OCI-LY1 (cell line): ENCODE measurements around the gene SPRR2E.

ENCODE experiments used
- H2AFZ ChIP-seq: fragments of 200-600 bp; sonication (generic), shearing (Covaris generic); 2 replicates; pipeline ENCODE4 v1.6.0; 2014; ENCODE audit warnings: antibody characterized with exemption, mild to moderate bottlenecking, low read length
- H3F3A ChIP-seq: fragments of 200-600 bp; sonication (generic), shearing (Covaris generic); 2 replicates; pipeline ENCODE4 v1.6.0; 2014; ENCODE audit warnings: mild to moderate bottlenecking, antibody characterized with exemption, low read length, moderate library complexity; ENCODE audit not compliant: insufficient read depth
- H3K27ac ChIP-seq: fragments of 200-600 bp; sonication (generic); 2 replicates; pipeline ENCODE4 v1.5.1; 2014; ENCODE audit warnings: low read length, mixed run types, mild to moderate bottlenecking, low read depth; ENCODE audit not compliant: poor library complexity, severe bottlenecking
- H3K27me3 ChIP-seq: fragments of 200-600 bp; sonication (generic); 2 replicates; pipeline ENCODE4 v1.6.0; 2014; ENCODE audit warnings: antibody characterized with exemption, mild to moderate bottlenecking, low read length, moderate library complexity; ENCODE audit not compliant: insufficient read depth
- H3K36me3 ChIP-seq: fragments of 200-600 bp; sonication (generic); 2 replicates; pipeline ENCODE4 v1.6.1; 2014; ENCODE audit warnings: mild to moderate bottlenecking, antibody characterized with exemption, low read length, moderate library complexity, mixed read lengths; ENCODE audit not compliant: insufficient read depth
- H3K4me1 ChIP-seq: fragments of 200-600 bp; sonication (generic); 2 replicates; pipeline ENCODE4 v1.5.1; 2014; ENCODE audit warnings: mild to moderate bottlenecking, low read length, moderate library complexity; ENCODE audit not compliant: insufficient read depth, severe bottlenecking
- H3K4me2 ChIP-seq: fragments of 200-600 bp; sonication (generic), shearing (Covaris generic); 2 replicates; pipeline ENCODE4 v1.6.1; 2014; ENCODE audit warnings: low read length
- H3K4me3 ChIP-seq: fragments of 200-600 bp; sonication (generic); 2 replicates; pipeline ENCODE4 v1.5.1; 2014; ENCODE audit warnings: low read length, low read depth, mild to moderate bottlenecking, mixed read lengths; ENCODE audit not compliant: poor library complexity, severe bottlenecking
- H3K79me2 ChIP-seq: fragments of 200-600 bp; shearing (Covaris generic); 2 replicates; pipeline ENCODE4 v1.6.1; 2016; ENCODE audit warnings: mixed run types, low read length, mixed read lengths; ENCODE audit not compliant: insufficient read depth
- H3K9ac ChIP-seq: fragments of 200-600 bp; sonication (generic), shearing (Covaris generic); 2 replicates; pipeline ENCODE4 v1.6.1; 2014; ENCODE audit warnings: mild to moderate bottlenecking, low read length, mixed read lengths
- H3K9me2 ChIP-seq: fragments of 200-600 bp; sonication (generic), shearing (Covaris generic); 2 replicates; pipeline ENCODE4 v1.6.1; 2014; ENCODE audit warnings: low read depth, mild to moderate bottlenecking, low read length, mixed read lengths
- H3K9me3 ChIP-seq: fragments of 200-600 bp; shearing (Covaris generic); 2 replicates; pipeline ENCODE4 v1.6.1; 2014; ENCODE audit warnings: low read length, mixed read lengths
- H4K20me1 ChIP-seq: fragments of 200-600 bp; sonication (generic), shearing (Covaris generic); 2 replicates; pipeline ENCODE4 v1.6.0; 2016; ENCODE audit warnings: mild to moderate bottlenecking, low read length; ENCODE audit not compliant: insufficient read depth
- EZH2 ChIP-seq: fragments of 200-600 bp; sonication (generic), shearing (Covaris generic); IDR thresholded peaks from 2 replicates; pipeline ENCODE4 v1.8.0; 2017; ENCODE audit warnings: borderline replicate concordance, mixed run types, mild to moderate bottlenecking, antibody characterized with exemption, low read length, moderate library complexity, mixed read lengths
- TF ChIP-seq, protein P1 (sequence below): fragments of 200-600 bp; sonication (generic), shearing (Covaris generic); IDR thresholded peaks from 2 replicates; pipeline ENCODE4 v1.5.1; 2017; ENCODE audit warnings: mild to moderate bottlenecking, antibody characterized with exemption, low read length, moderate library complexity, mixed read lengths

Gene SPRR2E

DNA sequence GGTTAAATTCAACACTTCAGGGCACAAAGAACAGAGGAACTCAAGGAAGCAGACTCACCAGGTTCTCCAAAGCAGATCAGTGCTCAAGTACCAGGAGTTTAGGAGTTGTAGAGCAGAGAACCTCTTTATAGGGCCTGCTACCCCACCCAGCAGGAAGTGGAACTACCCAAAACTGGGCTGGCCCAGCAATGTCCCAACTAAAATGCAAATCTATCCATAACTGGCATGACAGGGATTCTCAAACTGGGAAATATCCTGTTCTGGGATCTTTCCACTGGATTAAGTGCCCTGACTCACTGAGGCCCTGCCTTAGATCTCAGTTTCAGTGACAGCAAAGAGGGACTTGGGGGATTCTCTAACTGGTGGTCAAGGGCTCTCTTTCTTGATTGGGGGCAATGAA is at the start of gene SPRR2E:
SPRR2E (minus strand) TSS at position 101 of the 400 bp plus-strand sequence. CDS start 775 bp downstream, outside the sequence.
- H3K36me3 ChIP-seq = no peaks in the 10 kb centered on the region
- no peaks in the 10 kb centered on the region for H3K79me2 ChIP-seq
- no peaks in the 10 kb centered on the region for H3K27me3 ChIP-seq
- no peak within 1 kb of the TSS for H2AFZ ChIP-seq
- no peak within 1 kb of the TSS for H3K9ac ChIP-seq
- no peaks in the 10 kb centered on the region for H3K9me3 ChIP-seq
- H3K4me1 ChIP-seq = no peaks in the 10 kb centered on the region
- H3K4me3 ChIP-seq = no peak within 1 kb of the TSS
- TF ChIP-seq, protein P1, sequence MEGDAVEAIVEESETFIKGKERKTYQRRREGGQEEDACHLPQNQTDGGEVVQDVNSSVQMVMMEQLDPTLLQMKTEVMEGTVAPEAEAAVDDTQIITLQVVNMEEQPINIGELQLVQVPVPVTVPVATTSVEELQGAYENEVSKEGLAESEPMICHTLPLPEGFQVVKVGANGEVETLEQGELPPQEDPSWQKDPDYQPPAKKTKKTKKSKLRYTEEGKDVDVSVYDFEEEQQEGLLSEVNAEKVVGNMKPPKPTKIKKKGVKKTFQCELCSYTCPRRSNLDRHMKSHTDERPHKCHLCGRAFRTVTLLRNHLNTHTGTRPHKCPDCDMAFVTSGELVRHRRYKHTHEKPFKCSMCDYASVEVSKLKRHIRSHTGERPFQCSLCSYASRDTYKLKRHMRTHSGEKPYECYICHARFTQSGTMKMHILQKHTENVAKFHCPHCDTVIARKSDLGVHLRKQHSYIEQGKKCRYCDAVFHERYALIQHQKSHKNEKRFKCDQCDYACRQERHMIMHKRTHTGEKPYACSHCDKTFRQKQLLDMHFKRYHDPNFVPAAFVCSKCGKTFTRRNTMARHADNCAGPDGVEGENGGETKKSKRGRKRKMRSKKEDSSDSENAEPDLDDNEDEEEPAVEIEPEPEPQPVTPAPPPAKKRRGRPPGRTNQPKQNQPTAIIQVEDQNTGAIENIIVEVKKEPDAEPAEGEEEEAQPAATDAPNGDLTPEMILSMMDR = no peak
- TF ChIP-seq EZH2 = no peak
- no peak within 1 kb of the TSS for H3K27ac ChIP-seq
- no peaks in the 10 kb centered on the region for H3F3A ChIP-seq
- no peaks in the 10 kb centered on the region for H3K9me2 ChIP-seq
- no peak within 1 kb of the TSS for H3K4me2 ChIP-seq
- no peaks in the 10 kb centered on the region for H4K20me1 ChIP-seq

DNA sequence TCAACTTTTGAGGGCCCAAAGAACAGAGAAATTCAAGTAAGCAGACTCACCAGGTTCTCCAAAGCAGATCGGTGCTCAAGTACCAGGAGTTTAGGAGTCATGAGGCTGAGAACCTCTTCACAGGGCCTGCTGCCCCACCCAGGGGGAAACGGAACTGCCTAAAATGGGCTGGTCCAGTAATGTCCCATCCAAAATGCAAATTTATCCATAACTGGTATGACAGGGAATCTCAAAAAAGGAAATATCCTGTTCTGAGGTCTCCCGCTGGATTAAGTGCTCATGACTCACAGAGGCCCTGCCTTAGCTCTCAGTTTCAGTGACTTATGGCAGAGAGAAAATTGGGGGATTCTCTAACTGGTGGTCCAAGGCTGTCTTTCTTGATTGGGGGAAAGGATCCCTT is 47.1 kb upstream of the SPRR2E start:
- no peaks in the 10 kb centered on the region for H3K27me3 ChIP-seq
- H3K4me3 ChIP-seq = no peak overlapping the region
- H3K9me3 ChIP-seq = no peaks in the 10 kb centered on the region
- no peak overlapping the region for H3K27ac ChIP-seq
- H3K9ac ChIP-seq = no peak overlapping the region
- no peaks in the 10 kb centered on the region for H4K20me1 ChIP-seq
- H3K4me2 ChIP-seq = no peak overlapping the region
- no peak overlapping the region for H2AFZ ChIP-seq
- no peaks in the 10 kb centered on the region for H3K79me2 ChIP-seq
- no peaks in the 10 kb centered on the region for H3F3A ChIP-seq
- no peaks in the 10 kb centered on the region for H3K9me2 ChIP-seq
- TF ChIP-seq EZH2 = no peak
- TF ChIP-seq, protein P1 = no peak
- no peaks in the 10 kb centered on the region for H3K36me3 ChIP-seq
- no peaks in the 10 kb centered on the region for H3K4me1 ChIP-seq

DNA sequence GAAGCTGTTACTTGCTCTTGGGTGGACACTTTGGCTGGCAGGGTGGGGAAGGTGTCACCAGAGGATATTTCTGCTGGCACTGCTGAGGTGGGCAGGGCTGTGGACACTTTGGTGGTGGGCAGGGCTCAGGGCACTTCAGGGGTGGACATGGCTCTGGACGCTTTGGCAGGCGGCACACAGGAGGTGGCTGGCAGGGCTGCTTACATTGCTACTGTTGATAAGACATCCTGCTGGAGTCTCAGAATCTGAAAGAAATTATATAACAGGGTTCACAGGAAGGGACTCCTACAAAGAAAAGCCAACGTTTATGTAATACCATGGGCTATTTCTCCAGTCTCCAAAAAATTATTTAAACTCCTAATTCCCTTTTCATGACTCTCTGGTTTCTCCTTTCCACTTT is 46.2 kb upstream of the SPRR2E start:
- H3K9me2 ChIP-seq = no peaks in the 10 kb centered on the region

More for the DNA sequence above, 46.2 kb upstream of the SPRR2E start:
- Histone ChIP-seq H3K9ac (no peak overlapping the region), H3F3A (no peaks in the 10 kb centered on the region), H3K4me3 (no peak overlapping the region), H4K20me1 (no peaks in the 10 kb centered on the region), H3K27me3 (no peaks in the 10 kb centered on the region), H2AFZ (no peak overlapping the region), H3K27ac (no peak overlapping the region), H3K4me2 (no peak overlapping the region), H3K4me1 (no peaks in the 10 kb centered on the region), H3K36me3 (no peaks in the 10 kb centered on the region), H3K79me2 (no peaks in the 10 kb centered on the region), H3K9me3 (no peaks in the 10 kb centered on the region)
- TF ChIP-seq EZH2 = no peak
- TF ChIP-seq, protein P1 = no peak
